ENCODE measurements around the gene GNG7.
"Not testable (repeated sequence)": the region's sequence is repeated elsewhere in the genome, so short reads cannot be mapped to it uniquely, and the experiment has no call there.

Gene GNG7

GRCh38 chr19:2546128-2547032 is 156.1 kb downstream of the GNG7 start:
- no peak for DNase-seq

- not testable (repeated sequence) for DNase-seq
These were observed 156.9 kb downstream of the GNG7 start for GRCh38 chr19:2545416-2546127.

GRCh38 chr19:2544576-2545415 is 157.7 kb downstream of the GNG7 start:
- no peak for DNase-seq

GRCh38 chr19:2543463-2544442 is 158.7 kb downstream of the GNG7 start:
- DNase-seq, result peak; percentile 33

GRCh38 chr19:2543072-2543462 is 159.4 kb downstream of the GNG7 start:
- not testable (repeated sequence) for DNase-seq

GRCh38 chr19:2542341-2543069 is 160.0 kb downstream of the GNG7 start:
- DNase-seq, result no peak

- no peak for DNase-seq
These were observed 161.6 kb downstream of the GNG7 start for GRCh38 chr19:2540646-2541454.

- no peak for DNase-seq
These were observed 162.2 kb downstream of the GNG7 start for GRCh38 chr19:2540251-2540645.

- no peak for DNase-seq
These were observed 164.3 kb downstream of the GNG7 start for GRCh38 chr19:2538096-2538757.

GRCh38 chr19:2537584-2537983 is 164.9 kb downstream of the GNG7 start:
- DNase-seq, result not testable (repeated sequence)

- DNase-seq, result no peak
These were observed 166.0 kb downstream of the GNG7 start for GRCh38 chr19:2536461-2536860.

- no peak for DNase-seq
These were observed 168.0 kb downstream of the GNG7 start for GRCh38 chr19:2534423-2535013.

- no peak for DNase-seq
These were observed 168.6 kb downstream of the GNG7 start for GRCh38 chr19:2533686-2534422.

GRCh38 chr19:2533072-2533425 is 169.4 kb downstream of the GNG7 start:
- DNase-seq, result no peak

- DNase-seq, result no peak
These were observed 170.0 kb downstream of the GNG7 start for GRCh38 chr19:2532252-2533071.

- DNase-seq, result not testable (repeated sequence)
These were observed 172.6 kb downstream of the GNG7 start for GRCh38 chr19:2529942-2530341.

- no peak for DNase-seq
These were observed 173.0 kb downstream of the GNG7 start for GRCh38 chr19:2529473-2529918.

GRCh38 chr19:2528675-2529101 is 173.8 kb downstream of the GNG7 start:
- DNase-seq, result no peak

All from DMS79 (cell line).